Measurements from ENCODE around the gene CCDC92. TPM values are rescaled to one million over a fixed set of nuclear protein-coding genes. Genes with fewer than 3 reads are reported as not detected.

CCDC92 gene
- total and polyA plus RNA-seq, 2 of the 8 experiments (the other 6 are each of a cell fraction or from before 2014, with no cell fraction given) = 0.43 to 0.51 TPM

DNA sequence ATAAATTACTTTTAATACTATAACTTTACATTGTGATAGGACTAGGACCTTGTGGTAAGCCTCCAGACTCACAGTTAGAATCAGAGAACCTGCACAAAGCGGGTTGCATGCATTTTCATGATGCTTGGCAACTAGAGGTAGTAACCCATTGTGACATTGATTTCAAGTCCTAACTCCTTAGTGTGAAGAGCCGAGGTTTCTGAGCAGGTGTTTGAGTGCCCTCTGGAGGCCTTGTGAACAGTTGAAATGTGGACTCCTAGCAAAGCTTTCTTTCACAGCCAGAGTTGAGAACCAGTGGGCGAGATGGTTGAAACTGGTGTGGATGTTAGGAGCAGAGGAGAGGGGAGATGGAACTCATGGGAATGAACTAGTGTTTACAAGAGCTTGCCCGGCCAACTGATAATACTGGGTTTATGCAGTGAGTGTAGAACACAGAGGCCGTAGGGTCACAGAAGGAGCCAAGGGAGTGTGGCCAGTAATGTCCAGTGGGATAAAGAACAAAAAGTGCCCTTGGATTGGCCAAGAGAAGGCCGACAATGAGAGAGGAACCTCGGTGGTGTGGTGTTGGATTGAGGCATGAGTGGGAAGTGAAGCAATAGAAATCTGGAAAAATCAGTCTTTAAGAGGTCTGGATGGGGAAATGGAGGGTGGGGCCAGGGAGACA, 11.3 kb upstream of the CCDC92 start (continued):
- TF ChIP-seq, protein P1, sequence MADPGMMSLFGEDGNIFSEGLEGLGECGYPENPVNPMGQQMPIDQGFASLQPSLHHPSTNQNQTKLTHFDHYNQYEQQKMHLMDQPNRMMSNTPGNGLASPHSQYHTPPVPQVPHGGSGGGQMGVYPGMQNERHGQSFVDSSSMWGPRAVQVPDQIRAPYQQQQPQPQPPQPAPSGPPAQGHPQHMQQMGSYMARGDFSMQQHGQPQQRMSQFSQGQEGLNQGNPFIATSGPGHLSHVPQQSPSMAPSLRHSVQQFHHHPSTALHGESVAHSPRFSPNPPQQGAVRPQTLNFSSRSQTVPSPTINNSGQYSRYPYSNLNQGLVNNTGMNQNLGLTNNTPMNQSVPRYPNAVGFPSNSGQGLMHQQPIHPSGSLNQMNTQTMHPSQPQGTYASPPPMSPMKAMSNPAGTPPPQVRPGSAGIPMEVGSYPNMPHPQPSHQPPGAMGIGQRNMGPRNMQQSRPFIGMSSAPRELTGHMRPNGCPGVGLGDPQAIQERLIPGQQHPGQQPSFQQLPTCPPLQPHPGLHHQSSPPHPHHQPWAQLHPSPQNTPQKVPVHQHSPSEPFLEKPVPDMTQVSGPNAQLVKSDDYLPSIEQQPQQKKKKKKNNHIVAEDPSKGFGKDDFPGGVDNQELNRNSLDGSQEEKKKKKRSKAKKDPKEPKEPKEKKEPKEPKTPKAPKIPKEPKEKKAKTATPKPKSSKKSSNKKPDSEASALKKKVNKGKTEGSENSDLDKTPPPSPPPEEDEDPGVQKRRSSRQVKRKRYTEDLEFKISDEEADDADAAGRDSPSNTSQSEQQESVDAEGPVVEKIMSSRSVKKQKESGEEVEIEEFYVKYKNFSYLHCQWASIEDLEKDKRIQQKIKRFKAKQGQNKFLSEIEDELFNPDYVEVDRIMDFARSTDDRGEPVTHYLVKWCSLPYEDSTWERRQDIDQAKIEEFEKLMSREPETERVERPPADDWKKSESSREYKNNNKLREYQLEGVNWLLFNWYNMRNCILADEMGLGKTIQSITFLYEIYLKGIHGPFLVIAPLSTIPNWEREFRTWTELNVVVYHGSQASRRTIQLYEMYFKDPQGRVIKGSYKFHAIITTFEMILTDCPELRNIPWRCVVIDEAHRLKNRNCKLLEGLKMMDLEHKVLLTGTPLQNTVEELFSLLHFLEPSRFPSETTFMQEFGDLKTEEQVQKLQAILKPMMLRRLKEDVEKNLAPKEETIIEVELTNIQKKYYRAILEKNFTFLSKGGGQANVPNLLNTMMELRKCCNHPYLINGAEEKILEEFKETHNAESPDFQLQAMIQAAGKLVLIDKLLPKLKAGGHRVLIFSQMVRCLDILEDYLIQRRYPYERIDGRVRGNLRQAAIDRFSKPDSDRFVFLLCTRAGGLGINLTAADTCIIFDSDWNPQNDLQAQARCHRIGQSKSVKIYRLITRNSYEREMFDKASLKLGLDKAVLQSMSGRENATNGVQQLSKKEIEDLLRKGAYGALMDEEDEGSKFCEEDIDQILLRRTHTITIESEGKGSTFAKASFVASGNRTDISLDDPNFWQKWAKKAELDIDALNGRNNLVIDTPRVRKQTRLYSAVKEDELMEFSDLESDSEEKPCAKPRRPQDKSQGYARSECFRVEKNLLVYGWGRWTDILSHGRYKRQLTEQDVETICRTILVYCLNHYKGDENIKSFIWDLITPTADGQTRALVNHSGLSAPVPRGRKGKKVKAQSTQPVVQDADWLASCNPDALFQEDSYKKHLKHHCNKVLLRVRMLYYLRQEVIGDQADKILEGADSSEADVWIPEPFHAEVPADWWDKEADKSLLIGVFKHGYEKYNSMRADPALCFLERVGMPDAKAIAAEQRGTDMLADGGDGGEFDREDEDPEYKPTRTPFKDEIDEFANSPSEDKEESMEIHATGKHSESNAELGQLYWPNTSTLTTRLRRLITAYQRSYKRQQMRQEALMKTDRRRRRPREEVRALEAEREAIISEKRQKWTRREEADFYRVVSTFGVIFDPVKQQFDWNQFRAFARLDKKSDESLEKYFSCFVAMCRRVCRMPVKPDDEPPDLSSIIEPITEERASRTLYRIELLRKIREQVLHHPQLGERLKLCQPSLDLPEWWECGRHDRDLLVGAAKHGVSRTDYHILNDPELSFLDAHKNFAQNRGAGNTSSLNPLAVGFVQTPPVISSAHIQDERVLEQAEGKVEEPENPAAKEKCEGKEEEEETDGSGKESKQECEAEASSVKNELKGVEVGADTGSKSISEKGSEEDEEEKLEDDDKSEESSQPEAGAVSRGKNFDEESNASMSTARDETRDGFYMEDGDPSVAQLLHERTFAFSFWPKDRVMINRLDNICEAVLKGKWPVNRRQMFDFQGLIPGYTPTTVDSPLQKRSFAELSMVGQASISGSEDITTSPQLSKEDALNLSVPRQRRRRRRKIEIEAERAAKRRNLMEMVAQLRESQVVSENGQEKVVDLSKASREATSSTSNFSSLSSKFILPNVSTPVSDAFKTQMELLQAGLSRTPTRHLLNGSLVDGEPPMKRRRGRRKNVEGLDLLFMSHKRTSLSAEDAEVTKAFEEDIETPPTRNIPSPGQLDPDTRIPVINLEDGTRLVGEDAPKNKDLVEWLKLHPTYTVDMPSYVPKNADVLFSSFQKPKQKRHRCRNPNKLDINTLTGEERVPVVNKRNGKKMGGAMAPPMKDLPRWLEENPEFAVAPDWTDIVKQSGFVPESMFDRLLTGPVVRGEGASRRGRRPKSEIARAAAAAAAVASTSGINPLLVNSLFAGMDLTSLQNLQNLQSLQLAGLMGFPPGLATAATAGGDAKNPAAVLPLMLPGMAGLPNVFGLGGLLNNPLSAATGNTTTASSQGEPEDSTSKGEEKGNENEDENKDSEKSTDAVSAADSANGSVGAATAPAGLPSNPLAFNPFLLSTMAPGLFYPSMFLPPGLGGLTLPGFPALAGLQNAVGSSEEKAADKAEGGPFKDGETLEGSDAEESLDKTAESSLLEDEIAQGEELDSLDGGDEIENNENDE (IDR thresholded peaks at IDR 0.05; ENCODE audit: insufficient replicate concordance, low read length) = no peak
- TF ChIP-seq MAFK (IDR thresholded peaks at IDR 0.05; ENCODE audit: low read depth, low read length) = no peak
- no peak for TF ChIP-seq POU5F1 (IDR thresholded peaks at IDR 0.05; ENCODE audit: low read depth, low read length)
- TF ChIP-seq, protein P2, sequence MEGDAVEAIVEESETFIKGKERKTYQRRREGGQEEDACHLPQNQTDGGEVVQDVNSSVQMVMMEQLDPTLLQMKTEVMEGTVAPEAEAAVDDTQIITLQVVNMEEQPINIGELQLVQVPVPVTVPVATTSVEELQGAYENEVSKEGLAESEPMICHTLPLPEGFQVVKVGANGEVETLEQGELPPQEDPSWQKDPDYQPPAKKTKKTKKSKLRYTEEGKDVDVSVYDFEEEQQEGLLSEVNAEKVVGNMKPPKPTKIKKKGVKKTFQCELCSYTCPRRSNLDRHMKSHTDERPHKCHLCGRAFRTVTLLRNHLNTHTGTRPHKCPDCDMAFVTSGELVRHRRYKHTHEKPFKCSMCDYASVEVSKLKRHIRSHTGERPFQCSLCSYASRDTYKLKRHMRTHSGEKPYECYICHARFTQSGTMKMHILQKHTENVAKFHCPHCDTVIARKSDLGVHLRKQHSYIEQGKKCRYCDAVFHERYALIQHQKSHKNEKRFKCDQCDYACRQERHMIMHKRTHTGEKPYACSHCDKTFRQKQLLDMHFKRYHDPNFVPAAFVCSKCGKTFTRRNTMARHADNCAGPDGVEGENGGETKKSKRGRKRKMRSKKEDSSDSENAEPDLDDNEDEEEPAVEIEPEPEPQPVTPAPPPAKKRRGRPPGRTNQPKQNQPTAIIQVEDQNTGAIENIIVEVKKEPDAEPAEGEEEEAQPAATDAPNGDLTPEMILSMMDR (IDR thresholded peaks at IDR 0.05; ENCODE audit: control extremely low read depth in 1 of 3, insufficient read depth in 1 of 3, low read depth in 1 of 3, low read length in 3 of 3) = peak; percentile 9 to 87 (median 75)
- no peak for TF ChIP-seq SRF (IDR thresholded peaks at IDR 0.05; ENCODE audit: low read depth, low read length)
- no peak for TF ChIP-seq BRCA1 (IDR thresholded peaks at IDR 0.05; ENCODE audit: low read depth, low read length)
- no peak for TF ChIP-seq HDAC2 (IDR thresholded peaks at IDR 0.05; ENCODE audit: borderline replicate concordance in 1 of 2, low read depth in 2 of 2, low read length in 2 of 2)
